SK-N-SH (cell line): Measurements from ENCODE around the gene ZIC1. TPM values are rescaled to one million over a fixed set of nuclear protein-coding genes. Genes with fewer than 3 reads are reported as not detected.

Source experiments
- CTCF ChIA-PET: fragments of 300-600, 350-600 bp; formaldehyde crosslinking; extraction: SDS; loops from one replicate; lab custom pipeline; 2021; lab: Yijun Ruan, JAX
- POLR2A ChIA-PET: fragments of 350-600 bp; sonication (Branson Sonifier 250); formaldehyde crosslinking; extraction: SDS; loops from one replicate; lab custom pipeline; 2020; ENCODE audit warnings: antibody characterized with exemption, inconsistent platforms; lab: Yijun Ruan, JAX
- DNase-seq: peaks from one replicate; pipeline ENCODE4 v3.0.0; 2012
- H2AFZ ChIP-seq: fragments of 200-600 bp; sonication (generic); 2 replicates; pipeline ENCODE4 v1.8.1; 2016; ENCODE audit warnings: antibody characterized with exemption, mild to moderate bottlenecking, low read depth
- H3F3A ChIP-seq: fragments of 200-600 bp; sonication (generic); replicated peaks from 2 replicates; pipeline ENCODE3; 2016; ENCODE audit warnings: antibody characterized with exemption, mild to moderate bottlenecking; ENCODE audit not compliant: insufficient read depth
- H3K27ac ChIP-seq, 2 experiments: fragments of 200-500 bp in 1 of 2; fragments of 200-600 bp in 1 of 2; sonication (Bioruptor generic) in 1 of 2; sonication (generic), shearing (Covaris generic) in 1 of 2; 2 replicates each; pipeline versions ENCODE4 v1.5.1 to v1.6.1; 2014 to 2016; ENCODE audit warnings: low read depth in 2 of 2, inconsistent platforms in 1 of 2, low read length in 1 of 2, mild to moderate bottlenecking in 1 of 2, mixed read lengths in 1 of 2
- H3K27me3 ChIP-seq: fragments of 200-600 bp; sonication (generic), shearing (Covaris generic); 2 replicates; pipeline ENCODE4 v1.6.1; 2016; ENCODE audit warnings: mixed run types; ENCODE audit not compliant: insufficient read depth
- H3K36me3 ChIP-seq, 2 experiments: fragments of 200-500 bp in 1 of 2; fragments of 200-600 bp in 1 of 2; sonication (Bioruptor generic) in 1 of 2; sonication (generic) in 1 of 2; replicated peaks in 1 of 2; 2 replicates each; pipeline versions ENCODE3 to v1.5.1; 2014 to 2016; ENCODE audit warnings: low read length in 1 of 2, mild to moderate bottlenecking in 1 of 2; ENCODE audit not compliant: insufficient read depth in 2 of 2, control insufficient read depth in 1 of 2
- H3K4me1 ChIP-seq, 2 experiments: fragments of 200-500 bp in 1 of 2; fragments of 200-600 bp in 1 of 2; sonication (Bioruptor generic) in 1 of 2; sonication (generic), shearing (Covaris generic) in 1 of 2; 2 replicates each; pipeline versions ENCODE4 v1.5.1 to v1.6.1; 2014 to 2016; ENCODE audit warnings: low read depth in 1 of 2, low read length in 1 of 2, mixed run types in 1 of 2; ENCODE audit not compliant: insufficient read depth in 2 of 2, control insufficient read depth in 1 of 2
- H3K4me2 ChIP-seq: fragments of 200-600 bp; sonication (generic), shearing (Covaris generic); 2 replicates; pipeline ENCODE4 v1.6.1; 2017; ENCODE audit warnings: mixed run types
- H3K4me3 ChIP-seq, 2 experiments: fragments of 200-500 bp in 1 of 2; fragments of 200-600 bp in 1 of 2; sonication (Bioruptor generic) in 1 of 2; sonication (generic), shearing (Covaris generic) in 1 of 2; 2 replicates each; pipeline versions ENCODE4 v1.5.1 to v1.8.1; 2014 to 2016; ENCODE audit warnings: low read depth in 2 of 2, inconsistent platforms in 1 of 2, low read length in 1 of 2, mild to moderate bottlenecking in 1 of 2, mixed read lengths in 1 of 2, moderate library complexity in 1 of 2
- H3K79me2 ChIP-seq: fragments of 200-600 bp; sonication (generic); 2 replicates; pipeline ENCODE4 v1.8.1; 2017; ENCODE audit warnings: mild to moderate bottlenecking; ENCODE audit not compliant: insufficient read depth
- H3K9ac ChIP-seq: fragments of 200-600 bp; sonication (generic); 2 replicates; pipeline ENCODE4 v1.6.1; 2017; ENCODE audit warnings: mixed run types
- H3K9me2 ChIP-seq: fragments of 200-600 bp; sonication (generic); 2 replicates; pipeline ENCODE4 v1.6.1; 2017; ENCODE audit warnings: mixed run types
- H3K9me3 ChIP-seq: fragments of 200-600 bp; sonication (generic); 2 replicates; pipeline ENCODE4 v1.6.1; 2017; ENCODE audit warnings: mixed run types, mild to moderate bottlenecking, moderate library complexity
- H4K20me1 ChIP-seq: fragments of 200-600 bp; sonication (generic); 2 replicates; pipeline ENCODE4 v1.6.1; 2017; ENCODE audit warnings: mild to moderate bottlenecking, mixed run types; ENCODE audit not compliant: insufficient read depth
- EP300 ChIP-seq, 2 experiments: IDR thresholded peaks; 2 replicates each; pipeline versions ENCODE4 v1.4.0 to v1.6.1; 2012; ENCODE audit warnings: borderline replicate concordance in 1 of 2, low read depth in 1 of 2, low read length in 1 of 2
- EZH2phosphoT487 ChIP-seq: fragments of 200-600 bp; sonication (generic); IDR thresholded peaks from 2 replicates; pipeline ENCODE4 v1.6.1; 2017; ENCODE audit warnings: low read depth, mixed run types, mild to moderate bottlenecking, antibody characterized with exemption, moderate library complexity, borderline replicate concordance
- FOXJ3 ChIP-seq: sonication (generic); formaldehyde crosslinking; IDR thresholded peaks from 2 replicates; pipeline ENCODE4 v1.5.1; 2020; ENCODE audit warnings: mild to moderate bottlenecking, missing genetic modification reagents
- FOXM1 ChIP-seq: IDR thresholded peaks from 2 replicates; pipeline ENCODE4 v1.4.0; 2012; ENCODE audit warnings: low read depth, mild to moderate bottlenecking
- GABPA ChIP-seq: IDR thresholded peaks from 2 replicates; pipeline ENCODE4 v1.4.0; 2012; ENCODE audit warnings: low read depth, mild to moderate bottlenecking
- JUND ChIP-seq: IDR thresholded peaks from 2 replicates; pipeline ENCODE4 v1.4.0; 2012
- MXI1 ChIP-seq: IDR thresholded peaks from 2 replicates; pipeline ENCODE4 v1.6.1; 2012; ENCODE audit warnings: mild to moderate bottlenecking, low read depth, low read length, improper control_type of control experiment
- NRF1 ChIP-seq: IDR thresholded peaks from 2 replicates; pipeline ENCODE4 v1.6.1; 2012; ENCODE audit warnings: low read depth, mild to moderate bottlenecking, low read length
- POLR2AphosphoS5 ChIP-seq: IDR thresholded peaks from 2 replicates; pipeline ENCODE4 v1.6.1; 2012; ENCODE audit warnings: low read depth, low read length
- RFX5 ChIP-seq: IDR thresholded peaks from 2 replicates; pipeline ENCODE4 v1.6.1; 2012; ENCODE audit warnings: mild to moderate bottlenecking, improper control_type of control experiment, low read length
- RXRA ChIP-seq: IDR thresholded peaks from 2 replicates; pipeline ENCODE4 v1.4.0; 2012; ENCODE audit warnings: low read depth, mild to moderate bottlenecking, borderline replicate concordance
- SIN3A ChIP-seq: IDR thresholded peaks from 2 replicates; pipeline ENCODE4 v1.6.1; 2012; ENCODE audit warnings: low read depth, mild to moderate bottlenecking, low read length, moderate library complexity, borderline replicate concordance
- TEAD4 ChIP-seq: IDR thresholded peaks from 2 replicates; pipeline ENCODE4 v1.4.0; 2012; ENCODE audit warnings: mild to moderate bottlenecking, borderline replicate concordance; ENCODE audit not compliant: insufficient read depth
- WGBS: methylation state at CpG from one replicate; pipeline ENCODE4 v1.1.6; 2017; ENCODE audit warnings: low lambda C conversion rate; 5-methylcytosine and 5-hydroxymethylcytosine counted together
- polyA plus RNA-seq, 3 experiments: library from polyadenylated mRNA; depleted of rRNA; stranded (reverse); fragments of >200 nt; gene quantifications; 2 replicates each; pipeline ENCODE4 v1.2.3, GENCODE V29; 2012
- TF ChIP-seq, protein P1 (sequence below): IDR thresholded peaks from 2 replicates; pipeline ENCODE4 v1.4.0; 2012; ENCODE audit warnings: low read depth, borderline replicate concordance
- TF ChIP-seq, protein P2 (sequence below): fragments of 200-600 bp; sonication (generic); IDR thresholded peaks from 2 replicates; pipeline ENCODE4 v1.6.1; 2017; ENCODE audit warnings: antibody characterized with exemption, mild to moderate bottlenecking, moderate library complexity

Gene ZIC1
- polyA plus RNA-seq, 1 of the 3 experiments (the other 2 are of a cell fraction) = 16.7 TPM

DNA sequence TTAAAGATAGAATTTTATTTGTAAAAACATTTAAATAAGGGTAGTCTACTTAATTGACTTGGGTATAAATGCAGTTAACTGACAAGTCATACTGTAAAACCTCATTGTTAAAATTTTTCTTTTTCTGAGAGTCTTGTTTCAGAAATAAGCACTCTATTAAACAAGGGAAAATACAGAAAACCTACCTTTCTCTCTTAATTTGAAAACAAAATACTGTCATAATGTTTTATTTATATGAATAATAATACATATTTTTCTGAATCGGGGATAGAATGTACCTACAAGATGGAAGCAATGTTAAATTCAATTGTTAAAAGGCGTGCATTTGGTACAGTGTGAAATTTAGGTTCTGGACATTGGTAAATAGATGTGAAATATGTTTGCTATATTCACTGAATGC is 17.8 kb downstream of the ZIC1 start (continued):
- TF ChIP-seq SIN3A = no peak
- no peak for TF ChIP-seq GABPA
- TF ChIP-seq FOXM1 = no peak

DNA sequence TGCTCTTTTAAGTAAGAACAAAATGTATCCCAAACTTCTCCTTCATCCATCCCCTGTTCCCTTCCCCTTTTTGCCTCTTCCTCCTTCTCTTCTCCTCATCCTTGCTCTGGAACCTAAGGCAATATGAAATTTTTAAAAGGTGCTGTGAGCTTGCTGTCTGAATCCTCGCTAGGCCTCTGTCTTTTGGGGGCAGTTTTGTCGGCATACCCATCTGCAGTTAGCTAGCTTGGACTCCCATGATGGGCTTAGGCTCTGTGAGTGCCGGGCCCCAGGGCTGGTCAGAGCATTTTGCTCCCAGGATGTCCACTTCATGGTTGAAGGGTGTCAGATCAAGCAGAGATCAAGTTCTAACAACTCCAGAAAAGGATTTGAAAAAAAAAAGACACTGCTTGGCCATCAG is 18.6 kb downstream of the ZIC1 start:
- no peaks in the 10 kb centered on the region for H4K20me1 ChIP-seq
- H3K36me3 ChIP-seq = no peaks in the 10 kb centered on the region
- TF ChIP-seq MXI1 (no peak), FOXJ3 (CRISPR knock-in tag) (no peak), TEAD4 (no peak), NRF1 (no peak), JUND (no peak), EP300 (IDR thresholded peaks at IDR 0.05; ENCODE audit: borderline replicate concordance in 1 of 2, low read depth in 1 of 2, low read length in 1 of 2) (no peak), POLR2AphosphoS5 (no peak), EZH2phosphoT487 (no peak), RFX5 (no peak), RXRA (no peak)
- TF ChIP-seq, protein P1, sequence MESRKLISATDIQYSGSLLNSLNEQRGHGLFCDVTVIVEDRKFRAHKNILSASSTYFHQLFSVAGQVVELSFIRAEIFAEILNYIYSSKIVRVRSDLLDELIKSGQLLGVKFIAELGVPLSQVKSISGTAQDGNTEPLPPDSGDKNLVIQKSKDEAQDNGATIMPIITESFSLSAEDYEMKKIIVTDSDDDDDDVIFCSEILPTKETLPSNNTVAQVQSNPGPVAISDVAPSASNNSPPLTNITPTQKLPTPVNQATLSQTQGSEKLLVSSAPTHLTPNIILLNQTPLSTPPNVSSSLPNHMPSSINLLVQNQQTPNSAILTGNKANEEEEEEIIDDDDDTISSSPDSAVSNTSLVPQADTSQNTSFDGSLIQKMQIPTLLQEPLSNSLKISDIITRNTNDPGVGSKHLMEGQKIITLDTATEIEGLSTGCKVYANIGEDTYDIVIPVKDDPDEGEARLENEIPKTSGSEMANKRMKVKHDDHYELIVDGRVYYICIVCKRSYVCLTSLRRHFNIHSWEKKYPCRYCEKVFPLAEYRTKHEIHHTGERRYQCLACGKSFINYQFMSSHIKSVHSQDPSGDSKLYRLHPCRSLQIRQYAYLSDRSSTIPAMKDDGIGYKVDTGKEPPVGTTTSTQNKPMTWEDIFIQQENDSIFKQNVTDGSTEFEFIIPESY = no peak
- TF ChIP-seq, protein P2, sequence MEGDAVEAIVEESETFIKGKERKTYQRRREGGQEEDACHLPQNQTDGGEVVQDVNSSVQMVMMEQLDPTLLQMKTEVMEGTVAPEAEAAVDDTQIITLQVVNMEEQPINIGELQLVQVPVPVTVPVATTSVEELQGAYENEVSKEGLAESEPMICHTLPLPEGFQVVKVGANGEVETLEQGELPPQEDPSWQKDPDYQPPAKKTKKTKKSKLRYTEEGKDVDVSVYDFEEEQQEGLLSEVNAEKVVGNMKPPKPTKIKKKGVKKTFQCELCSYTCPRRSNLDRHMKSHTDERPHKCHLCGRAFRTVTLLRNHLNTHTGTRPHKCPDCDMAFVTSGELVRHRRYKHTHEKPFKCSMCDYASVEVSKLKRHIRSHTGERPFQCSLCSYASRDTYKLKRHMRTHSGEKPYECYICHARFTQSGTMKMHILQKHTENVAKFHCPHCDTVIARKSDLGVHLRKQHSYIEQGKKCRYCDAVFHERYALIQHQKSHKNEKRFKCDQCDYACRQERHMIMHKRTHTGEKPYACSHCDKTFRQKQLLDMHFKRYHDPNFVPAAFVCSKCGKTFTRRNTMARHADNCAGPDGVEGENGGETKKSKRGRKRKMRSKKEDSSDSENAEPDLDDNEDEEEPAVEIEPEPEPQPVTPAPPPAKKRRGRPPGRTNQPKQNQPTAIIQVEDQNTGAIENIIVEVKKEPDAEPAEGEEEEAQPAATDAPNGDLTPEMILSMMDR = no peak
- ChIA-PET CTCF (interaction anchor here (0.7 kb wide), 1 partner anchor 1120 kb away, joined by 3 read pairs; no protein-coding TSS in a partner anchor), POLR2A (no interaction called here)
- no peak overlapping the region for H3K9ac ChIP-seq
- H3K27ac ChIP-seq = no peak overlapping the region
- no peak overlapping the region for H3K4me2 ChIP-seq
- DNase-seq = no peak
- no peaks in the 10 kb centered on the region for H3F3A ChIP-seq
- H3K4me3 ChIP-seq = no peak overlapping the region
- WGBS = 33% methylated on average over 3 of the region's 3 CpGs
- H3K27me3 ChIP-seq = peaks cover 20% of the 10 kb centered on the region; the same call in 1 of the 2 replicates
- H3K9me2 ChIP-seq = no peaks in the 10 kb centered on the region
- H3K9me3 ChIP-seq = no peaks in the 10 kb centered on the region
- H3K4me1 ChIP-seq = no peaks in the 10 kb centered on the region
- H2AFZ ChIP-seq = no peak overlapping the region
- H3K79me2 ChIP-seq = no peaks in the 10 kb centered on the region
